HepG2 (cell line): ENCODE data around the gene APOC3. TPM values are rescaled to one million over a fixed set of nuclear protein-coding genes. Genes with fewer than 3 reads are reported as not detected.

Source experiments
- ARNTL ChIP-seq: sonication (generic); formaldehyde crosslinking; IDR thresholded peaks from 2 replicates; pipeline ENCODE4 v1.4.0; 2020; ENCODE audit warnings: mild to moderate bottlenecking, missing genetic modification reagents
- BCL3 ChIP-seq: sonication (generic); formaldehyde crosslinking; IDR thresholded peaks from 2 replicates; pipeline ENCODE4 v1.5.1; 2020; ENCODE audit warnings: mild to moderate bottlenecking, missing genetic modification reagents, moderate library complexity
- BCLAF1 ChIP-seq: fragments of 450-650 bp; IDR thresholded peaks from 2 replicates; pipeline ENCODE4 v1.6.1; 2017; ENCODE audit warnings: mild to moderate bottlenecking
- FOXA3 ChIP-seq: IDR thresholded peaks from 2 replicates; pipeline ENCODE4 v1.6.1; 2016; ENCODE audit warnings: missing genetic modification reagents, missing compliant biosample characterization
- HOXA3 ChIP-seq: sonication (generic); formaldehyde crosslinking; IDR thresholded peaks from 2 replicates; pipeline ENCODE4 v1.5.0; 2020; ENCODE audit warnings: missing genetic modification reagents
- KAT2B ChIP-seq: fragments of 150-350 bp; IDR thresholded peaks from 2 replicates; pipeline ENCODE4 v1.6.1; 2014; ENCODE audit warnings: low read depth, low read length, borderline replicate concordance
- MAFF ChIP-seq: IDR thresholded peaks from 2 replicates; pipeline ENCODE4 v1.6.1; 2011; ENCODE audit warnings: low read depth, low read length, improper control_type of control experiment
- TBX3 ChIP-seq: fragments of 450-650 bp; IDR thresholded peaks from 2 replicates; pipeline ENCODE4 v1.6.1; 2017; ENCODE audit warnings: antibody characterized with exemption, mild to moderate bottlenecking, inconsistent platforms, borderline replicate concordance
- ZBTB25 ChIP-seq: IDR thresholded peaks from 2 replicates; pipeline ENCODE4 v1.6.1; 2018; ENCODE audit warnings: missing genetic modification reagents
- ZBTB37 ChIP-seq: sonication (generic); formaldehyde crosslinking; IDR thresholded peaks from 2 replicates; pipeline ENCODE4 v1.4.0; 2020; ENCODE audit warnings: mild to moderate bottlenecking, missing genetic modification reagents
- ZNF121 ChIP-seq: sonication (generic); formaldehyde crosslinking; IDR thresholded peaks from 2 replicates; pipeline ENCODE4 v1.5.0; 2020; ENCODE audit warnings: mild to moderate bottlenecking, missing genetic modification reagents
- ZNF326 ChIP-seq: sonication (generic); formaldehyde crosslinking; IDR thresholded peaks from 2 replicates; pipeline ENCODE4 v1.4.0; 2020; ENCODE audit warnings: missing genetic modification reagents, borderline replicate concordance
- ZNF501 ChIP-seq: sonication (generic); formaldehyde crosslinking; IDR thresholded peaks from 2 replicates; pipeline ENCODE4 v1.5.1; 2020; ENCODE audit warnings: mild to moderate bottlenecking, moderate library complexity, missing genetic modification reagents
- ZNF589 ChIP-seq: sonication (generic); formaldehyde crosslinking; conservative IDR thresholded peaks from 2 replicates; pipeline ENCODE4 v1.8.0; 2022; ENCODE audit warnings: mild to moderate bottlenecking, moderate library complexity, missing genetic modification reagents
- ZNF784 ChIP-seq: sonication (generic); formaldehyde crosslinking; IDR thresholded peaks from 2 replicates; pipeline ENCODE4 v1.5.1; 2020; ENCODE audit warnings: missing genetic modification reagents, mild to moderate bottlenecking, borderline replicate concordance
- ZNF788 ChIP-seq: sonication (generic); formaldehyde crosslinking; IDR thresholded peaks from 2 replicates; pipeline ENCODE4 v1.5.0; 2020; ENCODE audit warnings: mild to moderate bottlenecking, missing genetic modification reagents, borderline replicate concordance
- ZNF792 ChIP-seq: IDR thresholded peaks from 2 replicates; pipeline ENCODE4 v1.6.1; 2016
- ZSCAN12 ChIP-seq: sonication (generic); formaldehyde crosslinking; IDR thresholded peaks from 2 replicates; pipeline ENCODE4 v1.9.0; 2021; ENCODE audit warnings: mild to moderate bottlenecking, missing genetic modification reagents
- ZSCAN29 ChIP-seq: sonication (generic); formaldehyde crosslinking; conservative IDR thresholded peaks from 2 replicates; pipeline ENCODE4 v1.4.0; 2020; ENCODE audit warnings: mild to moderate bottlenecking, missing genetic modification reagents
- ZSCAN31 ChIP-seq: sonication (generic); formaldehyde crosslinking; IDR thresholded peaks from 2 replicates; pipeline ENCODE4 v1.5.0; 2020; ENCODE audit warnings: low read depth, mild to moderate bottlenecking, missing genetic modification reagents
- polyA plus RNA-seq, 8 experiments: library from polyadenylated mRNA; depleted of rRNA in 3 of 8; stranded (reverse) in 7 of 8; unstranded in 1 of 8; fragments of >200 nt; fragmentation: Illumina TruSeq in 4 of 8; extraction: Trizol in 4 of 8; gene quantifications; 2 replicates each; pipeline versions ENCODE4 v1.2.1 to v1.2.3, GENCODE V29; 2011 to 2016; ENCODE audit warnings: low read depth in 4 of 8, missing spikeins in 1 of 8, mixed read lengths in 1 of 8; ENCODE audit not compliant: insufficient read depth in 1 of 8
- total RNA-seq, 5 experiments: library from RNA; depleted of rRNA; stranded (reverse); fragments of >200 nt; fragmentation: Illumina TruSeq; extraction: Trizol; gene quantifications; 2 replicates each; pipeline ENCODE4 v1.2.3, GENCODE V29; 2016; ENCODE audit warnings: low read depth in 1 of 5
- TF ChIP-seq, protein P1 (sequence below): IDR thresholded peaks from 2 replicates; pipeline ENCODE4 v1.6.1; 2012; ENCODE audit warnings: inconsistent platforms

The APOC3 gene
- total and polyA plus RNA-seq, 2 of the 13 experiments (the other 11 are each of a cell fraction or from before 2014, with no cell fraction given), result 314 to 687 TPM

GRCh38 chr11:116832350-116833290, 2.9 kb downstream of the APOC3 start (continued):
- TF ChIP-seq ZNF121 (peak; percentile 65; the same call in 1 of the 2 replicates), HOXA3 (CRISPR knock-in tag) (peak; percentile 92), BCL3 (peak; percentile 63; the same call in 1 of the 2 replicates), TBX3 (peak; percentile 88; the same call in 1 of the 2 replicates), ZNF792 (CRISPR knock-in tag) (peak; percentile 94), ZNF784 (CRISPR knock-in tag) (0 out of 2 replicates have a peak, but pooled peaks have one; percentile 52), BCLAF1 (no peak), ZSCAN29 (CRISPR knock-in tag) (0 out of 2 replicates have a peak, but pooled peaks have one; percentile 58), MAFF (no peak), ZNF326 (no peak), FOXA3 (CRISPR knock-in tag) (peak; percentile 99), ZBTB37 (CRISPR knock-in tag) (no peak; the same call in 1 of the 2 replicates), KAT2B (no peak), ZSCAN12 (CRISPR knock-in tag) (peak; percentile 53; the same call in 1 of the 2 replicates), ZBTB25 (CRISPR knock-in tag) (peak; percentile 96), ZNF589 (CRISPR knock-in tag) (peak; percentile 73), ZNF788 (CRISPR knock-in tag) (peak; percentile 93; the same call in 1 of the 2 replicates), ZSCAN31 (CRISPR knock-in tag) (peak; percentile 70; the same call in 1 of the 2 replicates), ARNTL (CRISPR knock-in tag) (peak; percentile 96), ZNF501 (CRISPR knock-in tag) (peak; percentile 50; the same call in 1 of the 2 replicates)
- TF ChIP-seq, protein P1, sequence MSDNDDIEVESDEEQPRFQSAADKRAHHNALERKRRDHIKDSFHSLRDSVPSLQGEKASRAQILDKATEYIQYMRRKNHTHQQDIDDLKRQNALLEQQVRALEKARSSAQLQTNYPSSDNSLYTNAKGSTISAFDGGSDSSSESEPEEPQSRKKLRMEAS, result no peak
